Measurements from ENCODE around the gene FYCO1. TPM values are rescaled to one million over a fixed set of nuclear protein-coding genes. Genes with fewer than 3 reads are reported as not detected.
A peak's percentile ranks its signal among the peaks of the same experiment; 100 is the strongest.

The FYCO1 gene
- total and polyA plus RNA-seq, 2 of the 8 experiments (the other 6 are each of a cell fraction or from before 2014, with no cell fraction given) = 4.8 to 10.8 TPM

DNA sequence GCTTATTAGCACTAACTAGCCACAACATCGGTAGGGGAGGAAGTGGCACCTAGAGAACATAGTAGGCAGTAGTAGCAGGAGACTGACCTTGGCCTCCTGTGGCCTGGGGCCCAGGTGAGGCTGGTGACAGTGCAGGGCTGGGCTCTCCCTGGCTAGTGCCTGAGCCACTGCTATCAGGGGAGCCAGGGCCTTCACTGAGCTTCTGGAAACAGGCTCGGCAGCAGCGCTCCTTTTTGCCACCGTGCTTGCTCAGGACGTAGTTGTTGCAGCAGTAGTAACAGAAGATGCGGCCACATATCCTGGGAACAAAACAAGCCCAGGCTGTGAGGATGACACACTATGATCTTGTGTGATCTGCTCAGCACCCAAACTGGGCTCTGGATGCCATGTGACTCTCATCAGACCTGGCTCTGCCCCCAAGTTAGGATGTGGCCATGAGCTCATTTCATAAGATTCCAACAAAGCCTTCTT, 37.3 kb downstream of the FYCO1 start:
- Histone ChIP-seq H4K20me1 (replicated peaks in 1 of 2; ENCODE audit: control insufficient read depth in 1 of 2, insufficient read depth in 2 of 2, low read length in 2 of 2) (peaks cover 4 to 6% of the 10 kb centered on the region in 2 experiments), H3K9ac (replicated peaks in 1 of 4; ENCODE audit: extremely low read depth in 1 of 4, low read depth in 3 of 4, low read length in 3 of 4) (peak overlapping the region in 1 of 4 experiments; percentile 18; a peak in 1 of 7 replicates), H3K4me1 (replicated peaks in 1 of 4; ENCODE audit: control insufficient read depth in 3 of 4, insufficient read depth in 4 of 4, low read length in 3 of 4) (no peaks in the 10 kb centered on the region), H4K5ac (ENCODE audit: insufficient read length, low read depth, low read length) (no peak overlapping the region), H2BK20ac (ENCODE audit: low read length) (no peak overlapping the region), H2AFZ (ENCODE audit: low read length) (no peak overlapping the region), H2BK120ac (replicated peaks; ENCODE audit: low read depth, low read length) (no peak overlapping the region), H3K27ac (ENCODE audit: low read depth, low read length) (no peak overlapping the region), H2AK5ac (ENCODE audit: low read depth, low read length) (no peak overlapping the region), H4K8ac (ENCODE audit: extremely low read depth, insufficient read depth, low read length) (no peak overlapping the region), H3K4me3 (ENCODE audit: extremely low read depth in 1 of 4, insufficient read depth in 2 of 4, low read depth in 3 of 4, low read length in 4 of 4) (no peak overlapping the region), H3K23ac (ENCODE audit: insufficient read length) (no peak overlapping the region), H3K36me3 (ENCODE audit: control insufficient read depth in 2 of 4, insufficient read depth in 4 of 4, low read length in 3 of 4) (peaks cover 16 to 88% (median 67%) of the 10 kb centered on the region in 4 experiments), H3K9me3 (ENCODE audit: insufficient read depth in 2 of 2, low read depth in 1 of 2, low read length in 1 of 2) (no peaks in the 10 kb centered on the region), H2BK12ac (ENCODE audit: low read depth, low read length) (no peak overlapping the region), H3K18ac (ENCODE audit: extremely low read depth, low read length) (no peak overlapping the region), H3K4me2 (ENCODE audit: insufficient read depth in 1 of 2, low read depth in 2 of 2, low read length in 2 of 2) (no peak overlapping the region), H3K27me3 (replicated peaks in 1 of 4; ENCODE audit: control insufficient read depth in 3 of 4, extremely low read depth in 1 of 4, insufficient read depth in 3 of 4, low read length in 3 of 4) (no peaks in the 10 kb centered on the region; a peak in 1 of 7 replicates), H3K79me2 (ENCODE audit: control insufficient read depth in 1 of 2, insufficient read depth in 2 of 2, low read length in 2 of 2) (no peaks in the 10 kb centered on the region), H3K4ac (replicated peaks; ENCODE audit: insufficient read length, low read depth, low read length) (no peak overlapping the region), H2BK15ac (ENCODE audit: low read length) (no peak overlapping the region), H4K91ac (replicated peaks; ENCODE audit: insufficient read length, low read length) (no peak overlapping the region), H3K79me1 (ENCODE audit: low read depth, low read length) (no peaks in the 10 kb centered on the region), H2BK5ac (ENCODE audit: low read depth, low read length) (no peak overlapping the region), H3K56ac (replicated peaks; ENCODE audit: insufficient read length, low read depth, low read length) (no peak overlapping the region), H3K14ac (ENCODE audit: insufficient read length) (no peak overlapping the region), H3K23me2 (ENCODE audit: low read depth, low read length) (no peaks in the 10 kb centered on the region)
- WGBS, 2 experiments (ENCODE audit: extremely low coverage in 1 of 2, insufficient coverage in 1 of 2, insufficient read length in 1 of 2, insufficient replicate concordance in 2 of 2, low coverage in 1 of 2, low lambda C conversion rate in 2 of 2, missing lambda C conversion rate in 1 of 2) = 86% methylated on average over 6 of the region's 6 CpGs; no CpG with 5 or more reads in 1 of the 2 experiments
- ChIA-PET POLR2A (ENCODE audit: partially characterized antibody) (interaction anchor here (1.6 to 1.8 kb wide), 2 partner anchors 10 to 23 kb away, joined by 3 to 4 read pairs; no protein-coding TSS in a partner anchor), CTCF (ENCODE audit: partially characterized antibody) (interaction anchor here (1.0 to 1.6 kb wide), 7 partner anchors 9 to 420 kb away, joined by 3 to 5 read pairs (median 3); no protein-coding TSS in a partner anchor)
- FAIRE-seq (no peak), DNase-seq (ENCODE audit: low read depth in 1 of 2, low spot score in 2 of 2) (no peak)
- TF ChIP-seq CBX8 (IDR thresholded peaks at IDR 0.05; ENCODE audit: borderline replicate concordance, low read depth, low read length) = no peak
- TF ChIP-seq RBBP5 (IDR thresholded peaks at IDR 0.05; ENCODE audit: borderline replicate concordance, low read depth, low read length) = no peak
- no peak for TF ChIP-seq TCF12 (IDR thresholded peaks at IDR 0.05; ENCODE audit: low read depth, low read length)
- TF ChIP-seq KDM4A (IDR thresholded peaks at IDR 0.05; ENCODE audit: low read depth, low read length, severe bottlenecking) = no peak
- no peak for TF ChIP-seq BRCA1 (IDR thresholded peaks at IDR 0.05; ENCODE audit: low read depth, low read length)
- no peak for TF ChIP-seq KDM1A (IDR thresholded peaks at IDR 0.05; ENCODE audit: borderline replicate concordance, low read length)
- no peak for TF ChIP-seq ZNF274 (IDR thresholded peaks at IDR 0.05; ENCODE audit: borderline replicate concordance, extremely low read depth, low read length)
- no peak for TF ChIP-seq BCL11A (IDR thresholded peaks at IDR 0.05; ENCODE audit: low read depth in 2 of 2, low read length in 2 of 2)
- TF ChIP-seq CEBPB (IDR thresholded peaks at IDR 0.05; ENCODE audit: low read depth, low read length) = no peak
- TF ChIP-seq MAFK (IDR thresholded peaks at IDR 0.05; ENCODE audit: low read depth, low read length) = no peak
- no peak for TF ChIP-seq HDAC6 (IDR thresholded peaks at IDR 0.05; ENCODE audit: low read depth, low read length)
- no peak for TF ChIP-seq E2F6 (IDR thresholded peaks at IDR 0.05)
- no peak for TF ChIP-seq EGR1 (IDR thresholded peaks at IDR 0.05; ENCODE audit: borderline replicate concordance, low read depth, low read length)
- no peak for TF ChIP-seq SRF (IDR thresholded peaks at IDR 0.05; ENCODE audit: low read depth, low read length)
